GM10266 (cell line): ENCODE data around the gene UBASH3A.

Experiments used
- DNase-seq: peaks from one replicate; pipeline ENCODE4 v3.0.0; 2012; ENCODE audit errors: extremely low spot score
- TF ChIP-seq, protein P1 (sequence below): IDR thresholded peaks from 2 replicates; pipeline ENCODE4 v1.5.1; 2012; ENCODE audit warnings: mild to moderate bottlenecking, low read depth; ENCODE audit not compliant: control insufficient read depth, insufficient read depth; ENCODE audit errors: missing control alignments

UBASH3A gene

DNA sequence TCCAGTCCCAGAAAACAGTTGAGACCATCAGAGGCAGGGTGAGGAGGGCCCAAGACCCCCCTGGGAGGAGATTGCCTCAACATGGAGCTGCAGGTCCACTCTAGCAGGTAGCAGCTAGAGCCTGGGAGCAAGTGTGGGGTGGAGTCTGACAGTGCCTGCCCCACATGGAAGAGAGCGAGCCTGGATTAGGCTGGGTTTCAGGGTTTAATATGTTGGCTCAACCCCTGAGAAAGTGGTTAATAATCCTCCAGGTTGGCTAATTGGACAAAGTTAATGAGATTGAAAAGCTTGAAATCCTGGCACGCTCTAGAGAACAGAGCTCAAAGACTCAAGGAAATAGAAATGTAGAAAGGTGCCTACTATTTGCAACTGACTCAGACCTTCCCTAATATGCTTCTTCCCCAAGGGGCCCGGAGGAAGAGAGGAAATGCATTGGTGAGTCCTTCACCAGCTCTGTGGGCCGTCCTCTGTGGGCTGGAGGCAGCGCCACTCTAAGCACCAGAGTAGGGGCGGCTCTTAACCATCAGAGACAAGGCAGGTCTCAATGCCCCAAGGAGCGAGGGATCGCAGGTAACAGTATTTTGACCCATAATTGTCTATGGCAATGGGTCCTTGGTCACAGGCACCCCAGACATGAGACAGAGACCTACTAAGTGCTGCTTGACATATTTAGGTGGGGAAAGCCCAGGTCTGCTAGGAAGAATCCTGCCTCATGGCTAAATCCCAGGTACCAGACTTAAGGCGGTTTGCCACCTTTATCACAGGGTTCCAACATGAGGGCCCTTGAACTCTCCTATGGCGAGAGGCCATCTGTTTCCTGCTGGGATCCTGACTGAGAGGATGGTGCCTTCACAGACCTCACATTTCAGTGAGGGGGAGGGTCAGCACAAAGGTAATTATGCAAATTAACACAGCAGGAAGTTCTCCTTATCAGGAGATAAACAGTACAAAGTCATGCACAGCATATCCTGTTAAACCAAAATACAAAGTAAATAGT lies 58.5 kb downstream of the UBASH3A start:
- no peak for DNase-seq
- TF ChIP-seq, protein P1, sequence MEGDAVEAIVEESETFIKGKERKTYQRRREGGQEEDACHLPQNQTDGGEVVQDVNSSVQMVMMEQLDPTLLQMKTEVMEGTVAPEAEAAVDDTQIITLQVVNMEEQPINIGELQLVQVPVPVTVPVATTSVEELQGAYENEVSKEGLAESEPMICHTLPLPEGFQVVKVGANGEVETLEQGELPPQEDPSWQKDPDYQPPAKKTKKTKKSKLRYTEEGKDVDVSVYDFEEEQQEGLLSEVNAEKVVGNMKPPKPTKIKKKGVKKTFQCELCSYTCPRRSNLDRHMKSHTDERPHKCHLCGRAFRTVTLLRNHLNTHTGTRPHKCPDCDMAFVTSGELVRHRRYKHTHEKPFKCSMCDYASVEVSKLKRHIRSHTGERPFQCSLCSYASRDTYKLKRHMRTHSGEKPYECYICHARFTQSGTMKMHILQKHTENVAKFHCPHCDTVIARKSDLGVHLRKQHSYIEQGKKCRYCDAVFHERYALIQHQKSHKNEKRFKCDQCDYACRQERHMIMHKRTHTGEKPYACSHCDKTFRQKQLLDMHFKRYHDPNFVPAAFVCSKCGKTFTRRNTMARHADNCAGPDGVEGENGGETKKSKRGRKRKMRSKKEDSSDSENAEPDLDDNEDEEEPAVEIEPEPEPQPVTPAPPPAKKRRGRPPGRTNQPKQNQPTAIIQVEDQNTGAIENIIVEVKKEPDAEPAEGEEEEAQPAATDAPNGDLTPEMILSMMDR, result no peak

DNA sequence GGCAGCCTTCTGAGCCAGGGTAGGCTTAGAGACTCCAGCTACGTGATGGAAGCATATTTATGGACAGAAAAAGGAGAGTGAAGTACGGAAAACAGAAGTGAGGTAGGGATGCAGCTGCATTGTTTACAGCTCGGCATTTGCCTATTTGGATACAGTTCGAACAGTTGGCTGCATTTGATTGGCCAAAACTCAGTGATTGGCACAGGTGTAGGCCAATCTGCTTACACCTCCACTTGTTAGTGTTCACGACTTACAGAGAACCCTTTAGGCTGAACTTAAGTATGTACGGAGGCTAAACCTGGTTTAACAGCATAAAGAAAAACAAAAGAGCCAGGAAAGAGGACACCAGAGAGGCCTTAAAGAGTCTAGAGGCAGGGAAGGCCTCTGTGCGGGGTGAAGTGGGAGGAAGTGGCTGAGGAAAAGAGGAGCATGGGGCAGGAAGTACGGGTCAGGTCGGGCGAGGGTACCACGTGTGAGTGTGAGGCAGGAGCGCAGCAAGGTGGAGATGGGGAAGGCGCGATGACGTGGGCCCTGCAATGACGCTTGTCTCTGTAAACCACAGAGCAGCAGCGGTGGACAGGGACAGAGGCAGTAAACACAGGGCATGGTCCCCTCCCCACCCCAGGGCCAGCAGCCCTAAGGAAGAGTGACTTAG lies 60.3 kb downstream of the UBASH3A start:
- no peak for DNase-seq
- TF ChIP-seq, protein P1, result no peak

DNA sequence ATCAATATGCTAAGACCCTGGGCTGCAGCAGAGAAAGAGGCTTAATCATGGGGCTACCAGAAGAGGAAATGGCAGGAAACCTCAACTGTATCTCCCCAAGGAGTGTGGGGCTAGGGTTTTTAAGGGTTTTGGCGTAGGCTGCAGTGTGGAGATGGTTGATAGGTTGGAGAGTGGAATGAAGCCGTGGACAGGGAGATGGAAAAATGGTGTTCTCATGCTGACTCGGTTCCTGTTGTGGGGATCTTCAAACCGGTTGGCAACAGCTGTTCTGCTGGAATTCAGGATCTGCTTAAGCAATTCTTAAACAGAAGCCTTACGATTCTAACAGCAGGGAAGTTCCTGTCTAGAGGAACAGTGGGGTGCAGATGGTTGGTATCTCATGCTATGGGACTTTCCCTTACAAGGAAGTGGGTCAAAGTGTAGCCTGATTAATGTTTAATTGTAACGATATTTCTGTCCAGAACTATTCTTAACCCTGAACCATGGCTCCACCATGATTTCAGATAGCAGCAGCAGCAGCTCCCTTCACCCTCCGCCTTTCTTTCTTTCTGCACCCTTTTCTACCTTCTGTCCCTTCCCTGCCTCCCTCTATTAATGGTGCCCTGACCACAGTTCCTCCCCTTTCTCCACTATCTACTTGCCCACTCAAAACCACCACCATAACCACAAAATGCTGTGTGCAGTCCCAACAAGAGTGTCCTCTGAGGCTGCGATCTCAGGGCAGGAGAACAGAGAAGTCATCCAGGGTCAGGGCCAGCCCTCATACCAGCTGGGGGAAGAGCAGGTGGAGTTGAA lies 61.5 kb downstream of the UBASH3A start:
- no peak for DNase-seq

DNA sequence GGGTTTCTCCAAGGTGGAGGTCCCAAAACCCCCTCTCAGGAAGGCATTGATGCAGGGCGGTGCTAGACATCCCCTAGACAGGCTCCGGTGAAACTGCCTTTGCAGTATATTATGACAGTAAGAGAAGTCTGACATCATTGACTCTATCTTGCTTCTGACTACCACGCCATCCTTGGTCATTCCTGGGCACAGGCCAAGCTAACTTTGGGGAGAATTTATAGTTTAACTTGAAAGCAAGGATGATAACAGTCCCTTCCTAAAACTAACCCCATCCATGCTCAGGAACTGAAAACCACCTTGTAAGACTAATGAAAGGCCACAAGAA lies 62.1 kb downstream of the UBASH3A start:
- TF ChIP-seq, protein P1, result no peak
- DNase-seq, result peak; percentile 49

More for the DNA sequence above, 61.5 kb downstream of the UBASH3A start:
- TF ChIP-seq, protein P1, result no peak

DNA sequence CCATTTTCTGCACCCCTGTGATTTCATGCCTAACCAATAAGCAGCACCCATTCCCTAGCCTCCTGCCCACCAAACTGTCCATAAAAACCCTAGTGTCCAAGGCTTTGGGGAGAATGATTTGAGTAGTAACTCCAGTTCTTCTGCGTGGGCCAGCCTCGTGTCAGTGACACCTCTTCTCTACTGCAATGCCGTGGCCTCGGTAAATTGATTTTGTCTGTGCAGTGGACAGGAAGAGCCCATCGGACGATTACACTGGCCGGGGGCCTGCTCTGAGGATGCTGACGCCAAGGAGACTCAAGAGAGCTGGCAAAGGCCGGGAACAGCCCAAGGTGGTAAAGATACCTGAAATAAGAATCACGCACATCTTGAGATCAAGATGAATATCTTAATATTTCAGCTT lies 63.0 kb downstream of the UBASH3A start:
- TF ChIP-seq, protein P1, result no peak
- DNase-seq, result no peak

DNA sequence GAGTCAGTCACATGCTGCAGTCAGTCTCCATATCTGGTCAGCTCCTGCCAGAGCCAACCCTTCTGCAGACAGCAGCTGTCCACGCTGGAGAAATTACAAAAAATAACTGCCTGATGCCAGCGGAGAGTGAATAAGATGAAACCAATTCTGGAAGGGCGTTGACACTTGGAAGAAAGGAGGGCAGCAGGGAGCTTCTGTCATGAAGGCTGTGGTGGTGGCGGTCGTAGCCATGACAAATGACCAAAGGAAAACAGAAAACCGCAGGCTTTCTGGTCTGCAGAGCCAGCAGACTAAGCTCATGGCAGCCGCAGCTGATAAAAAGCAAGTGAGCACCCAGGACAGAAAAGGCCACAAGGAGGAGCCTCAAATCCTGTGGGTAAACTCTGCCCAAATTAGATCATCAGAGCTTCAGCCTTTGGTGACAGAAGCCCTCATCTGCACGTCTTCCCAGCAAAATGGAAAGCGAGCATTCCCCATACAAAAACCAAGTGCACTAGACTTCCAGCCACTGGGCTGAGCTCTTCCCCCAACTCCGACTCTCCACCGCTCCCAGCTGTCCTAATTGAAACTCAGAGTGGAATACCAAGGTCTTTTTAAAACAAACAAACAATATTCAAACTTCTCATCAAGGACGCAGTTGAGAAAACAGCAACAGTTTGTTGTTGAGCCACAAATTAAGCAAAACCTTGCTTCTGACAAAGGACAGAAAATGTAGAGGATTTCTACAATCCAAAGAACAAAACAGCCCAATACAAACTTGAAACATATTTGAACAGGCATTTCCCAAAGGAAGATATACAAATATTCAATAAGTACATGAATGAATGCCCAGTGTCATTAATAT lies 63.7 kb downstream of the UBASH3A start:
- peak; percentile 52 for DNase-seq
- TF ChIP-seq, protein P1, result peak; percentile 39
